Mesendoderm (in vitro differentiated cells): ENCODE measurements around the gene CDYL.
A peak's percentile ranks its signal among the peaks of the same experiment; 100 is the strongest.

Experiments used
- DNase-seq: peaks from one replicate; pipeline ENCODE4 v3.0.0; 2013
- H2AK5ac ChIP-seq: 2 replicates; pipeline ENCODE4 v1.6.1; 2013; ENCODE audit warnings: low read length, inconsistent platforms
- H2BK120ac ChIP-seq: 2 replicates; pipeline ENCODE4 v1.6.1; 2013; ENCODE audit warnings: low read depth, mild to moderate bottlenecking, low read length, moderate library complexity, mixed read lengths
- H2BK15ac ChIP-seq: replicated peaks from 2 replicates; pipeline ENCODE4 v1.6.1; 2013; ENCODE audit warnings: low read depth, mild to moderate bottlenecking, moderate library complexity
- H2BK5ac ChIP-seq: 2 replicates; pipeline ENCODE4 v1.6.1; 2013; ENCODE audit warnings: low read length, inconsistent platforms
- H3K18ac ChIP-seq: 2 replicates; pipeline ENCODE4 v1.6.1; 2013; ENCODE audit warnings: mild to moderate bottlenecking, low read length, mixed read lengths
- H3K23ac ChIP-seq: one replicate; pipeline ENCODE4 v1.6.1; 2013; ENCODE audit warnings: low read length
- H3K27ac ChIP-seq: 2 replicates; pipeline ENCODE4 v1.5.1; 2013; ENCODE audit warnings: low read depth, mild to moderate bottlenecking, inconsistent platforms, low read length, moderate library complexity
- H3K27me3 ChIP-seq: 2 replicates; pipeline ENCODE4 v1.6.1; 2013; ENCODE audit warnings: low read length, control low read depth, mild to moderate bottlenecking, inconsistent platforms; ENCODE audit not compliant: insufficient read depth, poor library complexity
- H3K36me3 ChIP-seq: 2 replicates; pipeline ENCODE4 v1.6.1; 2013; ENCODE audit warnings: low read length, inconsistent platforms; ENCODE audit not compliant: control insufficient read depth, insufficient read depth
- H3K4ac ChIP-seq: one replicate; pipeline ENCODE4 v1.6.1; 2013; ENCODE audit warnings: low read depth, mild to moderate bottlenecking, low read length, moderate library complexity
- H3K4me1 ChIP-seq: 2 replicates; pipeline ENCODE4 v1.6.1; 2013; ENCODE audit warnings: low read depth, low read length, inconsistent platforms; ENCODE audit not compliant: control insufficient read depth
- H3K4me2 ChIP-seq: 2 replicates; pipeline ENCODE4 v1.6.1; 2013; ENCODE audit warnings: low read length
- H3K4me3 ChIP-seq: 2 replicates; pipeline ENCODE4 v1.5.1; 2013; ENCODE audit warnings: mild to moderate bottlenecking, low read length
- H3K56ac ChIP-seq: one replicate; pipeline ENCODE4 v1.6.1; 2013; ENCODE audit warnings: low read length
- H3K79me1 ChIP-seq: 2 replicates; pipeline ENCODE4 v1.6.1; 2013; ENCODE audit warnings: low read length, inconsistent platforms
- H3K79me2 ChIP-seq: 2 replicates; pipeline ENCODE4 v1.6.1; 2013; ENCODE audit warnings: mild to moderate bottlenecking, low read length; ENCODE audit not compliant: control insufficient read depth, insufficient read depth
- H3K9ac ChIP-seq: 2 replicates; pipeline ENCODE4 v1.6.1; 2013; ENCODE audit warnings: low read length, inconsistent platforms
- H4K5ac ChIP-seq: one replicate; pipeline ENCODE4 v1.6.1; 2013; ENCODE audit warnings: low read length
- H4K8ac ChIP-seq: one replicate; pipeline ENCODE4 v1.6.1; 2013; ENCODE audit warnings: low read depth, mild to moderate bottlenecking, control low read depth, low read length, moderate library complexity
- WGBS: extraction: QIAGEN DNeasy Blood & Tissue Kit; methylation state at CpG from one replicate; pipeline ENCODE4 v1.1.7; 2013; ENCODE audit warnings: low lambda C conversion rate, missing lambda C conversion rate; ENCODE audit not compliant: insufficient coverage; ENCODE audit errors: extremely low coverage; 5-methylcytosine and 5-hydroxymethylcytosine counted together

Gene CDYL

GRCh38 chr6:4920914-4921410, 144.8 kb downstream of the CDYL start:
- peaks cover 28% of the 10 kb centered on the region for H3K79me2 ChIP-seq
- no peak overlapping the region for H3K4ac ChIP-seq
- DNase-seq: peak; percentile 37
- H3K27ac ChIP-seq: no peak overlapping the region
- no peak overlapping the region for H3K23ac ChIP-seq
- no peaks in the 10 kb centered on the region for H3K36me3 ChIP-seq
- no CpG with 5 or more reads among the region's 5 CpGs for WGBS
- no peak overlapping the region for H2BK15ac ChIP-seq
- no peak overlapping the region for H2AK5ac ChIP-seq
- no peak overlapping the region for H3K4me3 ChIP-seq
- no peaks in the 10 kb centered on the region for H3K4me1 ChIP-seq
- no peak overlapping the region for H3K4me2 ChIP-seq
- no peak overlapping the region for H4K8ac ChIP-seq
- no peak overlapping the region for H3K18ac ChIP-seq
- H3K27me3 ChIP-seq: no peaks in the 10 kb centered on the region
- H3K56ac ChIP-seq: no peak overlapping the region
- H3K79me1 ChIP-seq: peaks cover 27% of the 10 kb centered on the region
- H3K9ac ChIP-seq: no peak overlapping the region
- no peak overlapping the region for H2BK120ac ChIP-seq
- H2BK5ac ChIP-seq: no peak overlapping the region
- no peak overlapping the region for H4K5ac ChIP-seq

GRCh38 chr6:4922488-4923037, 146.4 kb downstream of the CDYL start:
- no peak for DNase-seq
- H4K5ac ChIP-seq: no peak overlapping the region
- H3K18ac ChIP-seq: no peak overlapping the region

GRCh38 chr6:4923081-4923480, 146.9 kb downstream of the CDYL start:
- Histone ChIP-seq H2BK120ac (no peak overlapping the region), H3K56ac (no peak overlapping the region), H4K5ac (no peak overlapping the region), H2BK5ac (no peak overlapping the region), H3K79me1 (peaks cover 17% of the 10 kb centered on the region), H3K9ac (no peak overlapping the region), H3K4me2 (no peak overlapping the region), H2BK15ac (no peak overlapping the region), H3K79me2 (peaks cover 23% of the 10 kb centered on the region), H3K4ac (no peak overlapping the region), H3K23ac (no peak overlapping the region), H3K18ac (no peak overlapping the region), H4K8ac (no peak overlapping the region), H3K4me3 (no peak overlapping the region), H3K4me1 (no peaks in the 10 kb centered on the region), H3K36me3 (no peaks in the 10 kb centered on the region), H3K27ac (no peak overlapping the region), H2AK5ac (no peak overlapping the region), H3K27me3 (no peaks in the 10 kb centered on the region)
- no CpG with 5 or more reads among the region's 3 CpGs for WGBS
- no peak for DNase-seq

More at GRCh38 chr6:4922488-4923037, 146.4 kb downstream of the CDYL start:
- Histone ChIP-seq H2BK15ac (no peak overlapping the region), H3K79me1 (peaks cover 18% of the 10 kb centered on the region), H3K56ac (no peak overlapping the region), H2BK120ac (no peak overlapping the region), H3K9ac (no peak overlapping the region), H3K36me3 (no peaks in the 10 kb centered on the region), H3K4me2 (no peak overlapping the region), H3K79me2 (peaks cover 25% of the 10 kb centered on the region), H3K23ac (no peak overlapping the region), H2AK5ac (no peak overlapping the region), H3K4ac (no peak overlapping the region), H2BK5ac (no peak overlapping the region), H3K27ac (no peak overlapping the region), H3K27me3 (no peaks in the 10 kb centered on the region), H4K8ac (no peak overlapping the region), H3K4me3 (no peak overlapping the region), H3K4me1 (no peaks in the 10 kb centered on the region)
- WGBS: no CpG with 5 or more reads among the region's 13 CpGs

- no CpG with 5 or more reads among the region's 9 CpGs for WGBS
- Histone ChIP-seq H4K5ac (no peak overlapping the region), H3K23ac (no peak overlapping the region), H3K18ac (no peak overlapping the region), H3K36me3 (no peaks in the 10 kb centered on the region), H3K56ac (no peak overlapping the region), H3K9ac (no peak overlapping the region), H2BK15ac (no peak overlapping the region), H4K8ac (no peak overlapping the region), H3K27ac (no peak overlapping the region), H3K27me3 (no peaks in the 10 kb centered on the region), H3K4me2 (no peak overlapping the region), H3K79me2 (peaks cover 22% of the 10 kb centered on the region), H3K79me1 (peaks cover 16% of the 10 kb centered on the region), H2BK120ac (no peak overlapping the region), H3K4me1 (no peaks in the 10 kb centered on the region), H3K4ac (no peak overlapping the region), H2BK5ac (no peak overlapping the region), H3K4me3 (no peak overlapping the region), H2AK5ac (no peak overlapping the region)
- DNase-seq: no peak
Measured at GRCh38 chr6:4924661-4925271, 148.6 kb downstream of the CDYL start.

GRCh38 chr6:4925580-4925979, 149.4 kb downstream of the CDYL start:
- Histone ChIP-seq H3K4me1 (peaks cover 6% of the 10 kb centered on the region), H2BK120ac (no peak overlapping the region), H3K79me2 (peaks cover 27% of the 10 kb centered on the region), H3K4me2 (no peak overlapping the region), H2AK5ac (no peak overlapping the region), H2BK15ac (no peak overlapping the region), H3K4ac (no peak overlapping the region), H3K9ac (no peak overlapping the region), H3K27me3 (no peaks in the 10 kb centered on the region), H3K23ac (no peak overlapping the region), H3K27ac (no peak overlapping the region), H3K79me1 (peaks cover 22% of the 10 kb centered on the region), H3K36me3 (no peaks in the 10 kb centered on the region), H2BK5ac (no peak overlapping the region), H4K8ac (no peak overlapping the region), H3K56ac (no peak overlapping the region), H3K4me3 (no peak overlapping the region), H4K5ac (no peak overlapping the region), H3K18ac (no peak overlapping the region)
- DNase-seq: no peak
- no CpG with 5 or more reads among the region's 12 CpGs for WGBS

- Histone ChIP-seq H3K79me1 (peaks cover 25% of the 10 kb centered on the region), H3K4me2 (no peak overlapping the region), H3K27ac (no peak overlapping the region), H2AK5ac (no peak overlapping the region), H2BK5ac (no peak overlapping the region), H3K4me1 (peaks cover 12% of the 10 kb centered on the region), H3K79me2 (peaks cover 35% of the 10 kb centered on the region), H3K27me3 (no peaks in the 10 kb centered on the region), H2BK15ac (no peak overlapping the region), H2BK120ac (no peak overlapping the region), H3K4ac (no peak overlapping the region), H3K56ac (no peak overlapping the region), H3K4me3 (no peak overlapping the region), H3K23ac (no peak overlapping the region), H3K9ac (no peak overlapping the region), H3K18ac (no peak overlapping the region), H3K36me3 (no peaks in the 10 kb centered on the region), H4K8ac (no peak overlapping the region), H4K5ac (no peak overlapping the region)
- WGBS: no CpG with 5 or more reads among the region's 3 CpGs
- DNase-seq: no peak
Measured at GRCh38 chr6:4928426-4928825, 152.2 kb downstream of the CDYL start.
